ENCODE results near the gene PLD1.

GRCh38 chr3:171832989-171833388, 22.7 kb upstream of the PLD1 start:
- no peak for TF ChIP-seq POLR2A (IDR thresholded peaks at IDR 0.05; ENCODE audit: low read length)
- no peak for TF ChIP-seq GATA1 (IDR thresholded peaks at IDR 0.05; ENCODE audit: low read depth, low read length)
